A549 (cell line): ENCODE measurements around the gene KRTAP26-1.

Experiments used
- ATOH8 ChIP-seq: fragments of 250-450 bp; sonication (Bioruptor Pico); IDR thresholded peaks from 2 replicates; pipeline ENCODE4 v1.5.0; 2020; ENCODE audit warnings: low read depth, mild to moderate bottlenecking, moderate library complexity
- BCL3 ChIP-seq: fragments of >200 bp; sonication (Bioruptor Twin); formaldehyde crosslinking; IDR thresholded peaks from 3 replicates; pipeline ENCODE4 v1.6.1; 2016
- CEBPB ChIP-seq, 2 experiments: fragments of >200 bp in 1 of 2; sonication (Bioruptor Twin) in 1 of 2; formaldehyde crosslinking in 1 of 2; IDR thresholded peaks; 2 replicates each; pipeline ENCODE4 v1.6.1; 2012 to 2016
- EP300 ChIP-seq, 2 experiments: fragments of >200 bp; sonication (Bioruptor Twin); formaldehyde crosslinking; IDR thresholded peaks; 2 replicates in 1 of 2; 3 replicates in 1 of 2; pipeline ENCODE4 v1.6.1; 2016 to 2017
- MAFK ChIP-seq: fragments of 450-650 bp; IDR thresholded peaks from 2 replicates; pipeline ENCODE4 v1.6.1; 2014; ENCODE audit not compliant: partially characterized antibody
- RAD21 ChIP-seq, 2 experiments: fragments of >200 bp in 1 of 2; sonication (Bioruptor Twin) in 1 of 2; formaldehyde crosslinking in 1 of 2; IDR thresholded peaks in 1 of 2; conservative IDR thresholded peaks in 1 of 2; 2 replicates in 1 of 2; 3 replicates in 1 of 2; pipeline ENCODE4 v1.6.1; 2012 to 2018; ENCODE audit warnings: inconsistent platforms in 1 of 2
- TF ChIP-seq, protein P1 (sequence below): fragments of >200 bp; sonication (Bioruptor Twin); formaldehyde crosslinking; IDR thresholded peaks from 3 replicates; pipeline ENCODE4 v1.5.1; 2016
- TF ChIP-seq, protein P2 (sequence below): IDR thresholded peaks from 2 replicates; pipeline ENCODE4 v1.6.1; 2012

DNA sequence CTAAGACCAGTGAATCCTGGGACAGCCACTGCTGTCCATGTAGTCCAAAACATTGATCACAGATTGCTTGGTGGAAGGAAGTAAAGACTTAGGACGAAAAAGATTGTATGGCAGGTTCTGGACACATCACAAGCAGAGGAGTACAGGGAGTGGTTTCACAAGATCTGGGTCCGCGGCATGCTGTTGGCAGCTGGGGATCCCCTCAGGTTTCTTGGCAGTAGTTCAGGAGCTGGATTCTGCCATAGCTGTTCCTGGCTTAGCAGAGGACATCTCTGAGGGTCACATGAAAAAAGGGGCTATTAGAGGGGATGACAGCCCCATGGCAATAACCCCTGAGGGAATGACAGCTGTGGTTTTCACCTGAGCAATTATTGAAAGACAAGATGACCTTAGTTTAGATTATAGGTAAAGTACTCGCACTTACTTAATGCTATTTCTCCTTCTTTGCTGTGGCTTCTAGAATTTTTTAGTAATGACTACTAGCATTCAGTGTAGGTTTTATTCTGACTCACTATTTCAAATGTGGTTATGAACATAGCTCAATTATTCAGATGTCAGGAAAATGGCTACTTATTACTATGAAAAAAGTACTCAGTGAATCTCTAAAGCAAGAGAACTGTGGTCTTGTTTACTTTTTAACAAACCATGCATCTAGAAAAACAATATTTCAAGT is 9.2 kb upstream of the KRTAP26-1 start:
- TF ChIP-seq, protein P1, sequence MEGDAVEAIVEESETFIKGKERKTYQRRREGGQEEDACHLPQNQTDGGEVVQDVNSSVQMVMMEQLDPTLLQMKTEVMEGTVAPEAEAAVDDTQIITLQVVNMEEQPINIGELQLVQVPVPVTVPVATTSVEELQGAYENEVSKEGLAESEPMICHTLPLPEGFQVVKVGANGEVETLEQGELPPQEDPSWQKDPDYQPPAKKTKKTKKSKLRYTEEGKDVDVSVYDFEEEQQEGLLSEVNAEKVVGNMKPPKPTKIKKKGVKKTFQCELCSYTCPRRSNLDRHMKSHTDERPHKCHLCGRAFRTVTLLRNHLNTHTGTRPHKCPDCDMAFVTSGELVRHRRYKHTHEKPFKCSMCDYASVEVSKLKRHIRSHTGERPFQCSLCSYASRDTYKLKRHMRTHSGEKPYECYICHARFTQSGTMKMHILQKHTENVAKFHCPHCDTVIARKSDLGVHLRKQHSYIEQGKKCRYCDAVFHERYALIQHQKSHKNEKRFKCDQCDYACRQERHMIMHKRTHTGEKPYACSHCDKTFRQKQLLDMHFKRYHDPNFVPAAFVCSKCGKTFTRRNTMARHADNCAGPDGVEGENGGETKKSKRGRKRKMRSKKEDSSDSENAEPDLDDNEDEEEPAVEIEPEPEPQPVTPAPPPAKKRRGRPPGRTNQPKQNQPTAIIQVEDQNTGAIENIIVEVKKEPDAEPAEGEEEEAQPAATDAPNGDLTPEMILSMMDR = no peak
- TF ChIP-seq CEBPB (IDR thresholded peaks at IDR 0.05) = no peak
- TF ChIP-seq, protein P2, sequence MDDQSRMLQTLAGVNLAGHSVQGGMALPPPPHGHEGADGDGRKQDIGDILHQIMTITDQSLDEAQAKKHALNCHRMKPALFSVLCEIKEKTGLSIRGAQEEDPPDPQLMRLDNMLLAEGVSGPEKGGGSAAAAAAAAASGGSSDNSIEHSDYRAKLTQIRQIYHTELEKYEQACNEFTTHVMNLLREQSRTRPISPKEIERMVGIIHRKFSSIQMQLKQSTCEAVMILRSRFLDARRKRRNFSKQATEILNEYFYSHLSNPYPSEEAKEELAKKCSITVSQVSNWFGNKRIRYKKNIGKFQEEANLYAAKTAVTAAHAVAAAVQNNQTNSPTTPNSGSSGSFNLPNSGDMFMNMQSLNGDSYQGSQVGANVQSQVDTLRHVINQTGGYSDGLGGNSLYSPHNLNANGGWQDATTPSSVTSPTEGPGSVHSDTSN = no peak
- no peak for TF ChIP-seq MAFK
- no peak for TF ChIP-seq BCL3
- TF ChIP-seq RAD21 (conservative IDR thresholded peaks at IDR 0.05 in 1 of 2, IDR thresholded peaks at IDR 0.05 in 1 of 2) = no peak
- no peak for TF ChIP-seq ATOH8 (CRISPR knock-in tag)
- no peak for TF ChIP-seq EP300 (IDR thresholded peaks at IDR 0.05)
